ENCODE measurements around the gene FGGY.
"Not testable (repeated sequence)": the region's sequence is repeated elsewhere in the genome, so short reads cannot be mapped to it uniquely, and the experiment has no call there.

FGGY gene

GRCh38 chr1:59521456-59521855, 224.6 kb downstream of the FGGY start:
- no peak for DNase-seq

- DNase-seq: no peak
These were observed 226.1 kb downstream of the FGGY start for GRCh38 chr1:59522925-59523505.

- no peak for DNase-seq
These were observed 227.0 kb downstream of the FGGY start for GRCh38 chr1:59523745-59524450.

GRCh38 chr1:59526240-59526639, 229.3 kb downstream of the FGGY start:
- DNase-seq: no peak

- DNase-seq: no peak
These were observed 231.6 kb downstream of the FGGY start for GRCh38 chr1:59528471-59528870.

- DNase-seq: no peak
These were observed 232.0 kb downstream of the FGGY start for GRCh38 chr1:59528900-59529299.

- no peak for DNase-seq
These were observed 233.2 kb downstream of the FGGY start for GRCh38 chr1:59530119-59530518.

GRCh38 chr1:59532102-59532501, 235.2 kb downstream of the FGGY start:
- DNase-seq: no peak

- not testable (repeated sequence) for DNase-seq
These were observed 241.6 kb downstream of the FGGY start for GRCh38 chr1:59538476-59538875.

- DNase-seq: no peak
These were observed 243.2 kb downstream of the FGGY start for GRCh38 chr1:59539961-59540681.

GRCh38 chr1:59541161-59541560, 244.3 kb downstream of the FGGY start:
- no peak for DNase-seq

GRCh38 chr1:59541891-59542290, 245.0 kb downstream of the FGGY start:
- DNase-seq: no peak

GRCh38 chr1:59543211-59543668, 246.3 kb downstream of the FGGY start:
- DNase-seq: no peak

- DNase-seq: no peak
These were observed 247.9 kb downstream of the FGGY start for GRCh38 chr1:59544615-59545293.

- DNase-seq: no peak
These were observed 248.9 kb downstream of the FGGY start for GRCh38 chr1:59545830-59546229.

GRCh38 chr1:59549066-59549837, 252.4 kb downstream of the FGGY start:
- DNase-seq: no peak

GRCh38 chr1:59549903-59550302, 253.0 kb downstream of the FGGY start:
- DNase-seq: no peak

- DNase-seq: no peak
These were observed 255.1 kb downstream of the FGGY start for GRCh38 chr1:59552007-59552406.

GRCh38 chr1:59553371-59553770, 256.5 kb downstream of the FGGY start:
- DNase-seq: no peak

GRCh38 chr1:59554011-59554663, 257.2 kb downstream of the FGGY start:
- DNase-seq: no peak

- no peak for DNase-seq
These were observed 257.9 kb downstream of the FGGY start for GRCh38 chr1:59554752-59555151.

GRCh38 chr1:59556398-59556797, 259.5 kb downstream of the FGGY start:
- no peak for DNase-seq
